NOMO-1 treated with DMSO at 0.1 percent for 48 hours (cell line): ENCODE measurements around the gene P2RY12.

Experiments
- DNase-seq: peaks from one replicate; lab custom pipeline; 2025; ENCODE audit not compliant: unreplicated experiment; lab: John Stamatoyannopoulos, UW

P2RY12 gene

DNA sequence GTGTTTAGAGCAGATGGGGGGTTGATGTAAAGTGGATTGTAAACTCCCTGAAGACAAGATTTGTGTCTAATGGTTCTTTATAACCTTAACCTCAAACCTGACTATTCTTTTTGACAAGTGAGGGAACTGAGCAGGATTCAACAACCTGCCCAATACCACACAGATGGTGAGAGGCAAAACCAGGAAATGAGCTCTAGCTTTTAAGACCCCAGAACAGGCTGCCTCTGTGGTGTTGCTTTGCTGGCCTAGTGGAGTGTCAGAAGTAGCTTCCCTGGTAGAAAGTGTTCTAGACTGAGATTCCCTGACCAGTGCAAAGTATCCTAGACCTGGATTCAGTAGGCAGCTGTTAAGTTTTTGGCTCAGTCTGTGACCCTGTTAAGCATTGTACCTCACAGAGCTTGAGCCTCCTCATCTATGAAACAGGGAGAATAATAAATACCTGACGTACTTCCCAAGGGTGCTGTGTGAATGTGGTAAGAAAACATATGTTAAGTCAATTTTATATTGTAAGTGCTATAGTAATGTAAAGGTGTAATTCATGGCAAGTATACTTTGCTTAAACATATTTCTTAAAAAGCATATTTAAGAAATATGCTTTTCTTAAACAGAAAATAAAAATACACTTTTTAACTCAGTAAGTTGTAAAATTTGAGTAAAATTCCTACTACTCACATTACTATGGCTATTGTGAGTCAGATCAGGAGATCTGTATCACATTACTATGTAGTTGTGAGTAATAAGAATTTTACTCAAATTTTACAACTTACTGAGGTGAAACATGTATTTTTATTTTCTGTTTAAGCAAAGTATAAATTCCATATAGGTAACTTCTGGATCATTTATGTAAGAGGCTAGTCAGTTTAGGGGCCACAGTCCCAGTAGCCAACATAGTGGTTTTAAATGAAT lies 76.7 kb downstream of the P2RY12 start:
- DNase-seq = no peak

DNA sequence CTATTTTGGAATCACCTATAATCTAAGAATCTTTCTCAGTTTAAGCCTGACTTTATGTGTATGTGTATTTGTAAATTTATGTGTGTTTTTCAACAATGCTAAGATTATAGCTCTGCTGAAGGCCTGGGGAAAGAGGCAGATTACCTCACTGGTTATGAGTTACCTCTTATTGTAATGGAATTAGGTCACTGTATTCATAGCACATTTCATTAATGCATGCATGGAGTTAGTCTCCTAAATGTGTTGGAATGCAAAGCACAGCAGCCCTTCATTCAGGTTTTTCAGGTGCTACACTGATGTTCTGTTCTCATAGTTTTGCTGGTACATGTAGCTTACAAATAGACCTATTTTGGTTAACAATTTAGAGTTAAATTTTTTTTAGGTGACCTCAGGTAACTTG lies 77.4 kb downstream of the P2RY12 start:
- DNase-seq = no peak

DNA sequence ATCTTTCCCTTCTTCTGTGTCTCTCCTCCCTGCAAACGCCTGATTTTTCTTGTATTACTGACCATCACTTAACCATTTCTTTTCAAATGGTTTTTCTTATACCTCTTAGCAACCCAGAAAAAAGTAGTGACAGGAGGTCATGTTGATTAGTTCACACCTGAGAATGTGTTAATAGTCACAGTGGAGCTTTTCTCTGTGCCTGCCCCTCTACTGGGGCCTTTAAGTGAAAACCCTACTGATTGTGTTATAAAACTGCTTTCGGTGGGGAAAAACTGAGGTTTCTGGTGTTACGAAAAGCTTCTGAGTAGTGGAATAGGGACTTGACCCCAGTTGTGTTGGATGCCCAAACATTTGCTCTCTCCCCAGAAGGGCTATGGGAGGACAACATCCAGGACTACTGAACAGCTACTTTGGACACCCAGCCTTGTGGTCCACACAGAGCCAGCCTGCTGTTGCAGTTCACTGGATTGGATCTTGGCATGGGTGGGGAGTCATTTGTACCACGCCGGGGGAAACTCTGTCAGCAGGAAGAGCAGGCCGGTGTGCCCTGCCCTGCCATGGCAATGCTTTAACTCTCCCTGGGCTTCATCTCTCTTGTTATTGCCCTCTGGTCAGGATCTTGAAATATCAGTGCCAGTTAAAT lies 78.3 kb downstream of the P2RY12 start:
- no peak for DNase-seq

DNA sequence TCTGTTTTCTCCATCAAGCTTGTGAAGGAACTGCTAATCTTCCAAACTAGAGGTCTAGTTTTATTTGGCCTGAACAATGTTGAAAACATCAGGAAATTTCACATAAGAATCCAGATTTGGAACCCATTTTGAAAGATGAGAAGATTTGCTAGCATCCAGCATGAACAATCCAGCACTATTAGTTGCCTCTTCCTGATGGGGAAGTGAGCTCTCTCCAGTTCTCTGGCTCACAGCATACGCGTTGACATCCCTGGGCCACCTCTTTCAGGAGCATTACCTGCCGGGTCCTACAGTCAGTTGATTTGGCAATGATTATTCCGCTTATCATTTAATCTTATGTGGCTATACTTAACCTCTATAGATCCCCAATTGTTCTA lies 78.8 kb downstream of the P2RY12 start:
- no peak for DNase-seq

DNA sequence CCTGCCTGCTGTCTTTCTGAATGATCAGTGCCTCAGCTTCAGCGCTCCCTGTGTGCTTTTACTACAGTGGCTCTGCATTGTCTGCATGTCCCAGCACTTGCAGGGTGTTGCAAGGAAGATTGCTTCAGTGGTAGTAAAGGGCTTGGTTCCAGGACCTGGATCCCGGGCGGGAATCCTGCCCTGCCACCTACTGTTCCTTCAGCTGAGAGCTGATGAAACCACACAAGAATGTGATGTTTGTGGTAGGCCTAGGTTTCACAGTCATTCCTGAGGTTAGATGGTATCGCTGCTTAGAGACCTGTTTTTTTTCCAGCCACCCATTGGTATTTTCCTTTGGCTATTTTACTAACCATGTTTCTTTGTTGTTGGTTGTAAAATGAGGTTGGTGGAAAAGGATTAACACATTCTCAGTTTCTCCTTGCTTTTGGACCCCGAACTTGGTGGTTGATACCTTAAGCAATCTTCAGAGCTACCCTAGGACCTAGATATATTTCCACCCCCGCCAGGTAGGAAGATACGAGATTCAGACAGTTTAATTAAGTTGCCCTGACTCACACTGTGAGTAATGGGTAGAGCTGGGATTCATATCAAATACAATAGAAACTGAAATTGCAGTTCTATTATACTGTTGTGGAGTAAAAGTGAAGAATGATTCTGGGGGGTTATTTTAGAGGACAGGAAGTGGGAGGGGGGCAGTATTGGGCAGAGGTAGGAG lies 79.3 kb downstream of the P2RY12 start:
- no peak for DNase-seq

DNA sequence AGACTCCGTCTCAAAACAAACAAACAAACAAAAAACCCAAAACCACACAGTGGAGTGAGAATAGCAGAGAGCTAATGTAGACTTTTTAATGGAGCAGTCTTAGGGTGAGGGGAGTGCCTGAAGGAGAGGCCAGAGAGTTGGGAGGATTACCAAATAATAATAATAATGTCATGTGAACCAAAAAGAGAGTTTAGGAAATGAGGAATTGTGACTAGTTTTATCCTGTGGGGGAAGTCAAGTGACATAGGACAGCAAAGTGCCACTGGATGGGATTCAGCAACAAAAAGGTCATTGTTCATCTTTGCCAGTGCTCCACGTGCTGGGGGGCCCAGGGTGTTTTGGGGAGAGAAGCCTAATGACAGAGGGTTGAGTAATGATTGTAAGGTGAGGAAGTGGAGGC lies 80.8 kb downstream of the P2RY12 start:
- no peak for DNase-seq

DNA sequence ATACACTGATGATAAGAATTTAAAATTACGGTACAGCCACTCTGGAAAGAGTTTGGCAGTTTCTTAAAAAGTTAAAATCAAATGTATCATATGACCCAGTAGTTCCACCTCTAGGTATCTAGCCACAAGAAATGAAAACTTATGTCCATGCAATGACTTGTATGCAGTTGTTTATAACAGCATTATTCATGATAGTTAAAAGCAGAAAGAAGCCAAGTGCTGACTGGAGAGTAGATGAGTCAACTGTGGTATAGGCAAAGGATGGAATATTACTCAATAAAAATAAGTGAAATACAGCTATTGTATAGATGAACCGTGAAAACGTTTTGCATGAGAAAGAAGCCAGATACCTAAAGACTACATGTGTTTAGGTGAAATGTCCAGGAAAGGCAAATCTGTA lies 82.8 kb downstream of the P2RY12 start:
- DNase-seq = peak; percentile 28

DNA sequence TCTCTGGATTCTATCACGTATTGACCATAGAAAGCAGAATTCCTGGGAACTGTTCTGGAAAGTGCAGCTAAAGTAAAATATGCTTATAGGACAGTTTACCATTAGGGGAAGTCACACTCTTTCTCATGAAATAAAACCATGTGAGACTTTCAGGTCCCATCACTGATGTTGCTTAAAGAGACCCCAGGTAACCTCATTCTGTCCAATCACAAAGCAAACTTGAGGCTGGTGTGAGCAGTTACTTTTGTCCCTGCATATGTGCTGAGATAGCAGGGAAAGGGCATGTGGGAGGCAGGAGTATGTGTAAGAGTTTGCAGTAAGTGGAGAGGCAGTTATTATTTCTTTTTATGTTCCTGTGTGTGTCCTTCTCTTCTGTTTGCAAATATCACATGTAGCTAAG lies 84.0 kb downstream of the P2RY12 start:
- DNase-seq = no peak

DNA sequence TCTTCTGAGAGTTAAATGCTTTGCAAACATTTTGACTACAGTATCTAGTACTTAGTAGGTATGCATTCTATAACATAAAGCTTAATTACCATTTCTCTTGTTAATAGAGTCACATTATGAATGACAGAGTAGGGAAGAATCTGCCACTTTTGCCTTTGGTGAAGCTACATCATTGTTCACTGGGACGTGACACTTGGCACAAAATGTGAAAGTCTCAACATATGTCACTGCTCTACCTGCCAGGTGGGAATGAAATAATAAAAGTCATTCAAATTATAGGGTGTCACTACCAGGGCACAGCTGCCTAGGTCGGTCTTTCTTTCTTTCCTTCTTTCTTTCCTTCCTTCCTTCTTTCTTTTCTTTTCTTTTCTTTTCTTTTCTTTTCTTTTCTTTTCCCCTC lies 85.5 kb downstream of the P2RY12 start:
- DNase-seq = no peak

DNA sequence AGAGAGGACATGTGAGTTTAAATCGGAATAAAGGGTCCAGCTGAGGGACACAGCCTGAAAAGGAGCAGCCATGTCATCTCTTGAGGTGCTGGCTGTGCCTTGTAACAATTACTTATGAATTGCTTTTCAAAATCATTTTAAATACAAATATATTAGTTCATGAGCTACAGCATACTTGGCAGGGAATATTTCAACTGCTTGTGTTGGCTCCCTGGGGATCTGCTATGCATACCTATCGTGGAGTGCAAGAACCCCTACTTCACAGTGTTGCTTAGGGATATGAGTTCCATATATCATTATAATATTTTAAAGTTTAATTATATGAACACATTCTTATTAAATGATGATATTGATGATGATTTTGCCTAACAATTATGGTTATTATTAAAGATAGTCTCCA lies 87.1 kb downstream of the P2RY12 start:
- no peak for DNase-seq

DNA sequence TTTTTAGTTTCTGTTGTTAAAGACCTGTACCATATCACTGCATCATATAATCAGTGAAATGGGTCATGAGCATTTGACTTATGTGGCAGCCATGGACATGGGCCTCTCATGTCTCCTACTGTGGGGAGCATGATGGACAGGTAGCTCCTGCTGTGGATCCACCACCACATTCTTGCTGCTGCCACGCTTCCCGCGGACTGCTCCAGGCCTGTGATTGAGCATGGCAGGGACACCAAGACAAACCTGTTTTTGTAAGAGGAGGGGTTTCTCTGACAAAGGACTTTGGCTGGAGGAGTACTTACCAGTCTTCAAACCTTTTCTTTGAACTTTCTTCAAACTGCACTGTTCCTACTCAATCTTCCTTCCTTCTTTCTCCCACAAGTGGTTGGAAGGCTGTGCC lies 88.3 kb downstream of the P2RY12 start:
- DNase-seq = no peak

DNA sequence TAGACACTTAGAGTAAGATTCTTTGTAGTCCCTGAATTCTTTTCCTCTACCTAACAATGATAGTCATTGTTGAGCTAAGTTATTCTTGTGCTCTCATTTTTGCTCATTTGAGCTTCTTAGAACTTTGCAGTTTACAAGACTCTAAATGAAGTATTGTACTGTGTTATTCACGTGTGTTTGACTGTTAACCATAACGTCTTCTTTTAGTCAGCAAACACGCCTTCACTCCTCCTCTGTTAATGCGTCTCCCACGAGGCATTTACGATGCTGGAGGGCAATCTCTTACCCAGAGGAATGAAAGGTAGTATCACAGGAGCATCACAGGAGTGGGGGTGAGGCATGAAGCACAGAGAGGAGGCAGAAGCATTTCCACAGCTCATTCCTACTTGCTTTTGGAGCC lies 91.4 kb downstream of the P2RY12 start:
- DNase-seq = no peak

DNA sequence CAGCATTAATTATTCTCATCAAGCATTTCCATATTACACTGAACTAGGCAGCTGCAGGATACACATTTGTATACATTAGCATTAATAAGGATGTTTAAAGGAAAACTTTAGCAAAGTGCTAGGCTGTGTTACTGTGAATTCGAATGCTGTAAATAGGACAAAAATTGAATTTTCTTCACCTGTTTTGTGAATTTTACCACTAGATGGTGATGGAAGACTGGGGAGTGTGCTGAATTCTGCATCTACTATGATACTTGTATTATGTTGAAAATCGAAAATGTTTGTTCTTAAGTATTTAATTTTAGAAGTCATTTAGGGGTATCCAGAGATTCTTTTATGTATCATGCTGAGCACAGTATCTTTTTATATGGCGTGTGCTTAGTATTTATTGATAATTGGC lies 93.9 kb downstream of the P2RY12 start:
- DNase-seq = peak; percentile 66

DNA sequence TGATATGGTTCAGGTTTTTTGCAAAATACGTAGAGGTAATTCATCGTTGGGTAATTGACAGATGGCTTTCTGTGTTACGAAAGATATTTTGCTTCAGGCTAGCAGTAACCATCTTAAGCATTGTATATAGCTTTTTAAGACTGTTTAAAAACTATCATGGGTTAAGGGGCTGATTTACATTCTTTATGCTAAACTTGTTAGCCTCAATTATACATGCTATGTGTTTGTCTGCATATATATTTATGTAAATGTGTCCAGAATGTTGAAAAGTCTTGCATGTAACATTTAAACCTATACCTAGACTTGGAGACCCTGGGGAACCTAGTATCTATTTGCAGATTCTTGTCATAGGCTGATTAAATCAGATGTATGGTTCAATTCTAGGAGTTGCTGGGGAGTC lies 95.1 kb downstream of the P2RY12 start:
- DNase-seq = no peak
